Stimulated activated CD8-positive, alpha-beta memory T cell treated with anti-CD3 and anti-CD28 coated beads, Interleukin-4, amount 100 ng/mL, for 24 hours (primary cell): ENCODE measurements around the gene PRXL2C.
"Not testable (repeated sequence)": the region's sequence is repeated elsewhere in the genome, so short reads cannot be mapped to it uniquely, and the experiment has no call there.

Experiments
- DNase-seq: peaks from one replicate; pipeline ENCODE4 v3.0.0-alpha.2; 2020; ENCODE audit warnings: low read depth

PRXL2C gene

DNA sequence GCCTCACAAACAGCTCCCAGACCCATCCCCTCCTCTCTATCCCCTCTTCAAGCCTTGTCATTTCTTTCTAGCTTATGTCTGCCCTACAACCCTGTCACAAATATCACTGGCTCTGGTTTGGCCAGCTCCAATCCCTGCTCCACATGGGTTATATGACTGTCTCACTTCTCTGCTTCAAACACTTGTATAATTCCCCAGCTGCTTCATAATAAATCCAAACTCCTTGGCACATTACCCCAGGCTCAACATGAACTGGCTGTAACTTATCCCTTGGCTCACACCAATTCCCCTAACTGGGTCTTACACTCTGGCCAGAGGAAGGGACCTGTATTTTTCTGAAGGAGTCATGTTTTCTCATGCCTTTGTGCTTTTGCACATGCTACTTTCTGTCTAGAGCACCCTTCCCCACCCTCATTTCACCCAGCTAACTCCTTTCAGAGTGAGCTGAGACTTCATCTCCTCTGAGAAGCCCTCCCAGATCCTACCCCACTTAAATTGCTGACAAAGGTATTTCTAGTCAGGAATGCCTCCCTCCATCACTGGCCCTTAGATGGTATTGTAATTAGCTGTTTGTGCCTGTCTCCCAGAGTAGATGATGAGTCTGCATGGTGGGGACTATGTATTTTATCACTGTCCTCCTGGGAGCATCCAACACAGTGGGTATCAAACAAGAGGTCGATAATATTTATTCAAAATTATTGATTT lies 5.3 kb downstream of the PRXL2C start:
- no peak for DNase-seq

DNA sequence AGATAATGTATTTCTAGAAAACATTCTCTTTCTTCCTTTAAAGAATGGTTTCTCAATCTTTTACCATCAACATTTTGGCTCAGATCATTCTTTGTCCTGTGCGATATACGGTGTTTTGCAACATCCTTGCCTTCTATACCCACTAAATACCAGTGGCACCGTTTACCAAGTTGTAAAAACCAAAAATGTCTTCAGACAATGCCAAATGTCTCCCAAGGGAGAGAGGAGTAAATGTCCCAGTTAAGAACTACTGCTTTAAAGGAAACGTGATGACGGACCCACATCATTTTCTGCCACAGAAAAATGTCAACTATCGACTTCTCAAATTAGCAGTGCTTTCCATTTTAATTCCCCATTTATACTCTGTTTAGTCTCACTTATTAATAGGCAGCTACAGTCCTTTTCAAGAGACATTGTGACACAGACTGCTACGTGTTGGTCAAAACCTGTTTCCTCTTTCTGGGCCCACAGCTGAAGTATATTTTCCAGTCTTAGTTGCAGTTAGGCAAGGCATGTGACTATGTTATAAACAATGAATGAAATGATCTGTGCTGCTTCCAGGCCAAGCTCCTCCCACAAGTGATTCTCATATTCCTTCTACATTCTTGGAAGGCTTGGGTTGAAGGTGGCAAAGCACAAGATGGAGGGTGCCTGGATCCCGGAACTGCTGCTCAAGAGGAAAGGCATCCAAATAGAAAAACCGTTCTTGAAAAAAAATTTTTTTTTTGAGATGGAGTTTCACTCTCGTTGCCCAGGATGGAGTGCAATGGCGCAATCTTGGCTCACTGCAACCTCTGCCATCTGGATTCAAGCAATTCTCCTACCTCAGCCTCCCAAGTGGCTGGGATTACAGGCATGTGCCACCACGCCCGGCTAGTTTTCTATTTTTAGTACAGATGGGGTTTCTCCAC lies 8.8 kb downstream of the PRXL2C start:
- no peak for DNase-seq

DNA sequence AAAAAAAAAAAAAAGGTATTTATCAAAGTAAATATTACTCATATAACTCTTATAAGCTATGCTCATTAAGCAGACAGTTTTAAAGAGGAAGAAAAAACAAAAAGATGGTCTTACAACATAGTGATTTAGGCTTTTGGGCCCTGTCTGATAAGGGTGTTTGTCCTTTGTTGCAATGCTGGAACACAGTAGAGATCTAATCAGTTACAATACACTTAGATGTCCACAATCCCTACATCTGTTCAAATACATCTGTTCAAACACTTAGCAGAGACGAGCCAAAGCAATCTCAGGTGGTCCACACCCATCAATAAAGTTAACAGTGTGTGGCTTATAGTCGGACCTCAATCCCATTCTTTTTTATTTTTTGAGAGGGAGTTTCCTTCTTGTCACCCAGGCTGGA lies 11.0 kb downstream of the PRXL2C start:
- DNase-seq: no peak

DNA sequence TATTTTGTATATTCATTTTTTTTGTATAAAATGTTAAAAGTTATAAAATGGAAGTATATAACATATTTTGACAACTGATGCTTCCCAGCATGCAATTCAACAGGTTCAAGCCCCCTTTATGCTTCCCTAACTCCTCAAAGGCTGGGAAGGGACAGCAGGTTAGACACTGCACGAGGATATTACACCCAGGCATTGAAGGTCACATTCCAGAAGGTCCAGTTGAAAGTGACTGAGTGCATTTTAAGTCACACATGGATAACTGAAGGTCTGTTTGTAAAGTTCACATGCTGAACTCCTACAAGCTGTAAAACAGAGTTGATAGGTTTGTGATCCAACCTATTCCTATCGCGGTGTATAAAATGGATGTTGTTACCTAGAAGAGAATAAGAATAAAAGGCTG lies 13.6 kb downstream of the PRXL2C start:
- no peak for DNase-seq

GRCh38 chr9:96638606-96639364 lies 16.3 kb downstream of the PRXL2C start:
- DNase-seq: no peak

GRCh38 chr9:96636368-96636767 lies 18.7 kb downstream of the PRXL2C start:
- DNase-seq: no peak

GRCh38 chr9:96633579-96633978 lies 21.5 kb downstream of the PRXL2C start:
- DNase-seq: not testable (repeated sequence)

DNA sequence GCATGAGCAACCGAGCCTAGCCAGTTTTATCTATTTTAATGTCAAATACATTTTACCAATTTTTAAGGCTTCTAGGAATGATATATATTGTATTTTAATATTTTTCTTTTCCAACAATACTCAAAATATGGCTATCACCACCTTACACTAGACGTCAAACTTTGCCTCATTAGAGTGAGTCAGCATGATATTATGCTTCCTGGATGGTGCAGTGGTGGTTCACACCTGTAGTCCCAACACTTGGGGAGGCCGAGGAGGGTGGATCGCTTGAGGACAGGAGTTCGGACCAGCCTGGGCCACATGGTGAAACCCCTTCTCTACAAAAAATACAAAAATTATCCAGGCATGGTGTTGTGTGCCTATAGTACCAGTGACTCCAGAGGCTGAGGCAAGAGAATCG lies 28.2 kb downstream of the PRXL2C start:
- DNase-seq: no peak

DNA sequence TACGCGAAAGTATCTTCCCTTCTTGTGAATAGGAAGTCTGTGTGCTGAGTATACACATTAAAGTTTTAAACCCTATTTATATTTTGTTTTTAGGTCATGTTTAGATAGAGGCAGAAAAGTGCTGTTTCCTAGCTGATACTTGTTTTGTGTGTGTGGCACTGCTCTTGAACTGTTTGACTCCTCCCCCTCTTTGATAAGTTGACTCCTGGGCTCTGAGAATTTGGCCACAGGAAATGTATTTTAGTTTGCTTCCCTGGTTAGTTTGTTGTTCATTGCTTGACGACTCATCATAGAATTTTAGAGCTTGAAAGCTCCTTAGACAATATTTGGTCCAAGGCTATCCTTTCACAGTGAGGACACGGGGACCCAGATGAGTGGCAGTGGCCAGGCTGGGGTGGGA lies 33.5 kb downstream of the PRXL2C start:
- no peak for DNase-seq

GRCh38 chr9:96620832-96621269 lies 34.3 kb downstream of the PRXL2C start:
- DNase-seq: no peak

- no peak for DNase-seq
Observed at GRCh38 chr9:96620181-96620514, 35.0 kb downstream of the PRXL2C start.

GRCh38 chr9:96619491-96620180 lies 35.5 kb downstream of the PRXL2C start, which contains the start of gene CDC14B:
Gene CDC14B (minus strand): TSS chr9:96619843. CDS start chr9:96619378, 465 bp downstream.
- peak; percentile 56 for DNase-seq

DNA sequence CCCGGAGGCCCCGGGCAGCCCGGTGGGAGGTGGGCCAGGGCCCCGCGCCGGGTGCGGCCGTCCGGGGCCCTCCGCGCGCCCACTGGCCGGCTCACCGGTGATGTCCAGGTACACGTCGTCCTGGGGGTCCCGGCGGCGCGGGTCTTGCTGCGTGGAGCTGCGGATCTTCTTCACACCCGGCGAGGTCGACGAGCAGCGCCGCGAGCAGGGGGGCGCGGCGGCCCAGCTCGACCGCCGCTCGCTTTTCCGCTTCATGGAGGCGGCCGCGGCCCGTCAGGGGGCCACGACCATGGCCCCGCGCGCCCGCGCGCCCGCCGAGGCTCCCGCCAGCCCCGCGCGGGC lies 36.0 kb downstream of the PRXL2C start:
- no peak for DNase-seq

- DNase-seq: no peak
Observed at GRCh38 chr9:96618209-96619123, 36.7 kb downstream of the PRXL2C start.

DNA sequence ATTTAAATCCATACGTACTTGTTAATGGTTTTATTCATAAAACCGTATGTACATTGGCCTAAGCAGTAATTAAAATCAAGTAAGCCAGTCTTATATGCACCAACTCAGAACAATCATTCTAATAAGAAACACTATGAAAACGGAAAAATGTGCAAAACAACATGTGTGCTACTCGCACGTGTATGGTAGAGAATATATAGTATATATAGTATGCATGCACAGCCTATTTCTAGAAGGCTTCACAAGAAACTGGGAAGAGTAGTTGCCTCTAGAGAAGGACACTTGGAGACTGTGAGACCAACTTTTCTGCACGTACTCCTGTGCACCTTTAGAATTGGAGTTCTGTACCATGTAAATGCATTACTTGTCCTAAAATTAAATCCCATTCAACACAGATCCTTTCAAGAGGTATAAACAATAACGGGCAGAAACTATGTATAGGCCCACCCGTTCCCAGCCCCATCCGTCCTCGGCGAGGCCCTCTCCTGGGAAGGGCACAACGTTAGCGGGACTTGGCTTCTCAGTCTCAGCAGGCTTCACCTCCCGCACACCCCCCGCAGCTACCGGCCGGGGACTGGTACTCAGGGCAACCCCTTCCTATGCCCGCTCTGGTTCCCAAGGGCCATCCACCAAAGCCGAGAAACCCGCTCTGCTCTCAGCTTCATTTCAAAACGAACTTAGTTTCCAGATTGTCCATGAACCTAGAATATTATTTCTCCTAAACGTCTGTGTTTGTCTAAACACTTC lies 37.5 kb downstream of the PRXL2C start:
- DNase-seq: no peak

DNA sequence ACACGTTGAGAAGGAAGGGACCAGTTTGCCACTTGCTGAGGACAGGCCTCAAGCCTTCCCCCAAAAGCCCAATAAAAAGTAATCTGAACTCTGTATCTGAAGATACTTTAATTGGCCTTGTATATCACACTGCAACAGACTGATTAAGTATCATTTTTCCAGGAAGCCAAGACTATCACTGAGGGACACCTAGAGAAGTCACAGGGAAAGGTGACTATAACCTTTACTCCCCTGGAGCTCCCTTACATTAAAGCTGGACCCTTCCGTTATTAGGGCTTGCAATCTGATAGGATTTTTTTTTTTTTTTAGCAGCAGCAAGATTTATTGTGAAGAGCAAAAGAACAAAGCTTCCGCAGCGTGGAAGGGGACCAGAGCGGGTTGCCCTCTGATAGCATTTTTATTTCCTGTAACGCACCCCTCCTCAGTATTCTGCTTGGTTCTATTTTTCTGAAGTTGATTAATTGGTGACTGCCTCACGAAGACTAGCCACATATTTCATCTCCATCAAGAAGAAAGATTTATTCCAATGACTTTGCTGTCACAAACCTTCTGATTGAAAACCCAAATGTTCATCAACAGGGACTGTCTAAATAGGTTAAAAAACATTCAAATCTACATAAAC lies 38.2 kb downstream of the PRXL2C start:
- DNase-seq: no peak

DNA sequence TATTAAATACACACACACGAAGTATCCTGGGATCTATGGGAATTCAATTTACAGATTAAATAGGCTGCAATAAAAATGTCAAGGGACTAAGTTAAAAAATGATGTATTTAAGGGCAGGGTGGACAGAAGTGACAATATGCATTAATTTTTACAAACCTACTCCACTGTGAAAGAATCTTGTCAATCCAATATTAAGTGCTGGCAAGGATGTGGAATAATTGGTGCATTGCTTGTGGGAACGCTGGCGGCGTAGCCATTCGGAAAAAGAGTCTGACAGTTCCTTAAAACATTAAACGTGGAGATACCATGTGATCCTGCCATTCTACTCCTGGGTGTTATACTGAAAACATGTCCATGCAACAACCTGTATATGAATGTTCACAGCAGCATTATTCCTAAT lies 39.7 kb downstream of the PRXL2C start:
- no peak for DNase-seq

DNA sequence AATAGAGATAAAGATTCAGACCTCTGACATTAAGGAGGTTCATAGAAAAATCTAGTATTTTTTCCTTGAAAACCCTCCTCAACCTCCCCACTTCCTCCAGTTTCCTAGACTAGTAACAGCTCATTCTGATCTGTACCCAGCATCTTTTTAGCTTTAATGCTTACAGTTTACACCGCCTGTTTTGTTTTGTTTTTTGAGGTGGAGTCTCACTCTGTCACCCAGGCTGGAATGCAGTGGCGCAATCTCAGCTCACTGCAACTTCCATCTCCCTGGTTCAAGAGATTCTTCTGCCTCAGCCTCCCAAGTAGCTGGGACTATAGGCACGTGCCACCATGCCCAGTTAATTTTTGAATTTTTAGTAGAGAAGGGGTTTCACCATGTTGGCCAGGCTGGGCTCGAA lies 40.5 kb downstream of the PRXL2C start:
- DNase-seq: not testable (repeated sequence)

- no peak for DNase-seq
Observed at GRCh38 chr9:96612966-96613589, 42.0 kb downstream of the PRXL2C start.
